Ammon's horn (tissue), 1 donor: ENCODE results near the gene CAVIN2.

Experiments
- DNase-seq: peaks from one replicate; pipeline ENCODE4 v3.0.0-alpha.2; 2016; ENCODE audit warnings: low spot score

Gene CAVIN2

GRCh38 chr2:191839918-191840804 is 6.7 kb downstream of the CAVIN2 start:
- no peak for DNase-seq

GRCh38 chr2:191838526-191838925 is 8.4 kb downstream of the CAVIN2 start:
- no peak for DNase-seq

- DNase-seq = no peak
Measured at GRCh38 chr2:191836853-191837769, 9.8 kb downstream of the CAVIN2 start.

DNA sequence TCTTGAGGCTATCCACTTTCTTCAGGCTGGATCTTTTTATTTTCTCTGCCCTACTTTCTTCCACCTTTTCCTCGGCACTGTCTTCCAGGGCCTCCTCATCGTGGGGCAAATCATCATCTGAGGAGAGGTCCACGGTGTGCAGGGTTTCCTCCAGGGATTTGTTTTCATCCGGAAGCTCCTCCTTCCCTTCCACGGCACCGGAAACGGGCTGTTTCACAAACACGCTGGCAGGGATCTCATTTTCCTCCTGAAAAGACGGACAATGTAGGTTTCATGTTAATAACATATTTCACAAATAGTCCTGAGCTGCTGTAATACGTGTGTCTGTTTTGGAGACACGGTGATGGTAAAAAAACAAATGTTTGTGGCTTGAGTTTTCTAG is 10.4 kb downstream of the CAVIN2 start:
- no peak for DNase-seq

DNA sequence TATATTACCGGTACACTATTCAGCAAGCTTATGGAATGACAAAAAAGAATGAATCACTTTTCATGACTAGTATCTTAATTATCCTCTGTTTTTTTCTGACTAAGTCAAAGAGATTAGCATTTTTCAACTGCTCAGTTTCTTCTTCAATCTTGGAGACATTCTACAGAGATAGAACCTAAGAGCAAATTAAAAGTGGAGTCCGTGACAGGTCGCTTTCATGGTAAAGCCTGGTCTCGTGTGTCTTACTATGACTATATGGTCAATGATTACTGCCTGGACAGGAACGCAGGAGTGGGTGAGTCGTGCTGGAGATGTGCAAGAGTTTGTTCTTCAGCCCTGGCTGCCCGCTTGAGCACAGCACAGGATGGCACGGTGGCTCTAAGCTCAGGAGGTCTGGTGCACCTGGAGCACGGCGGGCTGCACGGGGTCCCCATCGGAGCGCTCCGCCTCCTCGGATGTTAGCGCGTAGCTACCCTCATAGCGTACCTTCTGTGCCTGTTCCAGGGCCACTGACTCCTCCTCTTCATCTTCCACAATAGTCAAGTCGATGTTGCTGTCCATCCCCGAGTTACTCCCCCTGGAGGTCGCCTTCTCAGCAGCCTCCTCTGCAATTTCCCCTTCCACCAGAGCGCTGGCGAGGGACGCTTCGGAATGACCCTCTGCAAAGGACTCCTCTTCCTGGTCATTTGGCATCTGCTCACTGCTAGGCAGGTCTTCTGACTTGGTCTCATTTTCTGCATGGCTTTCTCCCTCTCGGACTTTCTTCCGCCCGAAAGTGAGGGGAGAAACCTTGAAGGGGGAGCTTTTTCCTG is 11.1 kb downstream of the CAVIN2 start:
- no peak for DNase-seq

GRCh38 chr2:191835100-191835499 is 11.8 kb downstream of the CAVIN2 start:
- no peak for DNase-seq

DNA sequence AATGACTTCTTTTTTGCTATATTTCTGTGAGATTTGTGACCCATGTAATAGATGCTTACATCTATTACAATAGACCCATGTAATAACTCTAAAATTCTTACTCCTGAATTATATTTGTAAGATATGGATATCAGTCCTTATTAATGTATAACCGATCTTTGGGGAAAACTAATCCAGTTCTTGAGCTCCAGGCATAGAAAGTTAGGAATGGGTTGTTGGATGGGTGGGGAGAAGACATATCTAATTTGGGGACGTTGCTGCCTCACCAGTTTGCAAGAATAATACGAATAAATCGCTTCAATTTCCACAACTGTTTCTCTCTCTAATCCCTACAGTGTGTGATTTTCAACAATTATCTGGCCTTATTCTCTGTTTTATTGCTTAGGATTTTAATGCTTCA is 13.5 kb downstream of the CAVIN2 start:
- no peak for DNase-seq

DNA sequence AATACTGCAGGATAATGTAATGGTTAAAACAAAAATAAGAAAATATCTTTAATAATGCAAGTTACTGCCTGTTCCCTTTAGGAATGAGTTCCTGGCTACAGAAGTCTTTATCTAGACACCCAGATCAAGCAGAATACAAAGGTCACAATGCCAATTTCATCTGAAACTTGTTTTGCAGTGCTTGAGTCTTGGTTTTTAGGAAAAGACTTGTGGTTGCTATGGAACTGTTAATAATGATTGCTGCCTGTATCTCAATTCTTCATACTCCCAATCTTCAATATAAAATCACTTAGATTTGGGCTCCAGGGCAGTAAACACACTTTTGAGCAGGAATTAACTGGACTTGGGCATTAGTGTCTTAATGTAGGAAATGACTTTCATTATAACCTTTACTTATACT is 14.2 kb downstream of the CAVIN2 start:
- DNase-seq = no peak

- no peak for DNase-seq
Measured at GRCh38 chr2:191831410-191831994, 15.4 kb downstream of the CAVIN2 start.

DNA sequence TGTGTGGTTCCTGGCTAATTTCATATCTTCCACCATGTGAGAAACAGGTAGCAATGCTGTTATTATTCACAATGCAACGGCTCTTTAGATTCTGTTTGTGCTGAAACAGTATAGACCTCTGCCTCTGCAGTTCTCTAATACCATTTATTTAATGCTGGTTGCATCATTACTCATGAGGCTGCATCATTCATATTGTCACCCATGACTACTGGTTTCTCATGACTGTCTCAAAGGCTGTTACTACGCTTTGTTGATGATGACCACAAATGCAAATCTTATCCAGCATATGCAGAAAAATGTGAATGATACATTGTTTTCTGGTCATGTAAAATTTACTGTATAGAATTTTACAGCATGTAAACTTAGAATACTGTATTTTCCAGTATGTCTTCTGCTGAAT is 22.5 kb downstream of the CAVIN2 start:
- DNase-seq = no peak

DNA sequence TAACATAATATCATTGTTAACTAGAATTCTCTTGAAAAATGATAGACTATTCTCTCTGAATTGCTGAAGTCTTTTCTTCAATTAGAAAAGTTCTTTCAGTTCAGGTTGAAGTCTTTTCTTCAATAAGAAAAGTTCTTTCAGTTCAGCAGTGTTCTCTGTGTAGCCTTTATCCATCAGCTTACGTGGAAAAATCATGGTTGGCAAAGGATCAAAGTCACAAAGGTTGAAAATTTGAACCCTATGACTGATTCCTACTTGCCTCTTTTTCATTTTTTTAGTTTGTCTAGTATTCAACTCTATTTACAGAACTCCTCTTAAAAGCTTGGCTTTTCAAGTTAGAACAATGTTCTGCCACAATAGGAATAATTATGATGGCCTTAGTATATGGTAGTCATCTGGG is 25.8 kb downstream of the CAVIN2 start:
- no peak for DNase-seq

DNA sequence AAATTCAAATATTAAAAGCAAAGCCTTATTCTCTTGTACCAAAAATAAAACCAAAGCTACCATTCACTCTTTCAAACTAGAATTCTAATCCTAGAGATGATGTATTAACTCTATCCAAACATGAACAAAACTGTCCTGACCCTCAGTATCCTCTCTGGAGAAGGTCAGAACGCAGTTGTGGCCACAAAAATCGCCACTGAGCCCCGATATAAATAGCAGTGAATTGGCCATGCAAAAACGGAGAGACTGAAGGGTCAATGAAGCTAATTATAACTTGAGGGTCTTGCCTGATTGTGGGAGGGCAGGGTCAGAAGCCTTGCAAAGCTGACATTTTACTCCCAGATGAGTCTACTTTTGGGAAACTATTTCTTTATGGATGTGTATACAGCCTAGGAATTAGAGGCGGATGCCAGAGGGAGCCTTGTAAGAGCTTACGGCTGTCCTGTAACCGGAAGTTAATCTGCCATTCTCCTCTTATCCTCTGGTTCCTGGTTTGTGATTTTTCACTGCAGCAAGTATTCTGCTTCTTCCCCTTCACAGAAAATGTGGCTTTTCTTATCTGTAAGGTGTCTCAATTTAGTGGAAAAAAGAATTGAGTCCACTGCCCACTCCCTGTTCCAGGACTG is 28.1 kb downstream of the CAVIN2 start:
- no peak for DNase-seq

GRCh38 chr2:191818133-191818532 is 28.8 kb downstream of the CAVIN2 start:
- DNase-seq = no peak

GRCh38 chr2:191815010-191815409 is 31.9 kb downstream of the CAVIN2 start:
- DNase-seq = no peak

- no peak for DNase-seq
Measured at GRCh38 chr2:191813943-191814342, 32.9 kb downstream of the CAVIN2 start.

DNA sequence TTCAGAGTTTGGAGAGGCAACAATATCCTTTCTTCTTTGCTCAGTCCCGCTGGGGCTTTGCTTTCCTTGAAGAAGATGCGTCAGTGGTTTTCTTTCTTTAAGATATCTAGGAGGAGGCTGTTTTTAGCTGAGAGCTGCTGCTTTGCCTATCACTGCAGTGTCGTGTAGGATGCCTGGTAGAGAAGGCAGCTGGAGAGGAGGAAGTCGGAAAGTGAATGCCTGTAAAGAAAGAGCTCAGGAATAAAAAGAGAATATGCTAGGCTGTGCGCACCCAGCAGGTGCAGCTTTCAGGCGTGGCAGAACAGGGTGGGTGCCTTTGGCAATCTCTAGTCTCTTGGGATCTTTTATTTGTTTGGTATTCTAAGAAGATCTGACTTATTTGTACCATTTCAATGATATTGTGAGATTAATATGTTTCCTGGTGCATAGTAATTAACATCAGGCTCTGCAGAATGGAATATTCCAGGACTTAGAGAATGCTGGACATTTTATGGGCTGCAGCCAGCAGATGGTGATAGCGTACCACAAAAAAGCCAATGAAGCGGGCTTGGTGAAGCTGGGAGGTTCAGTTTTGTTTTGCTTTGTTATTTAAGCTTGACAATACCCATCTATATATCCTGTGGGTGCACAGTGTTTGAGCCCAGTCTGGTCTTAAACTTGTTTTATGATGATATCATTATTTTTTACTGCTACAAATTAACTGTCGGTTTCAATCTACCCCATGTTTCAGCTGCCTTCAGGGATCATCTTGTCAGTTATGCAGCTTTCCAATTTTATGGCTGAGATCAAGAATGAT is 34.9 kb downstream of the CAVIN2 start:
- DNase-seq = peak; percentile 88

GRCh38 chr2:191806396-191806795 is 40.5 kb downstream of the CAVIN2 start:
- no peak for DNase-seq

DNA sequence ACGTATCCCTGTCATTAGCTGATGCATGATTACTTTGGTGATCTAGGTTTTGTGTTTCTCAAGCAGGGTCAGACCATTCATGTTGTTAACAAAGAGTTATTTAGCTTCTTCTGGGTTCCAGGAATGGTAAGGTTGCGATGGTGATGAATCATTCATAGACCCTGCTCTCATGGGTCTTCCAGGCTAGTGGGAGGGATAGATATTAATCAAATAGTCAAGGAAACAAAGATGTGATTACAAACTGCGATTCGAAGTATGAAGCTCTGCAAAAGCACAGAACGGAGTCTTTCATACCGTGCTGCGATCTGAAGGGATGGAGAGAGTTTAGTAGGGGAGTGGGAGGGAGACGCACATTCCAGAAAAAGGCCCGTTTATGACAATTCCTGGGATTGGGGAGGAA is 42.1 kb downstream of the CAVIN2 start:
- no peak for DNase-seq

DNA sequence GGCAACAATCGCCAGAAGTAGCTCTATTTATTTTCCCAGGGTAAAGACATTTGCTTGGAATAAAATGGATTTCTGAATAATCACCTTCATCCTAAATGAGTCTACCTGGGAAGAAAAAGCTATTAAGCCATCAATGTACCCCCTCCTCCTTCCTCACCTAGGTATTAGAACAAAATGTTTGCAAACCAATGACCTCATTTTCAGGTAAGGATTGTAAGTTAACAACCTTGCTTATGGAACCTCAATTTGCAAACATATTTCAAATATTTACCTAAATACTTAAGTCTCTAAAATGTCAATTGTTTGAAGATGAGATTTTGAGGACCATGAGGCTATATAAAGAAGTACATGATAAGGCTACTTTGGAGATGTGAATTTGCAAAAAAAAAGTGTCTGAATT is 43.9 kb downstream of the CAVIN2 start:
- no peak for DNase-seq

DNA sequence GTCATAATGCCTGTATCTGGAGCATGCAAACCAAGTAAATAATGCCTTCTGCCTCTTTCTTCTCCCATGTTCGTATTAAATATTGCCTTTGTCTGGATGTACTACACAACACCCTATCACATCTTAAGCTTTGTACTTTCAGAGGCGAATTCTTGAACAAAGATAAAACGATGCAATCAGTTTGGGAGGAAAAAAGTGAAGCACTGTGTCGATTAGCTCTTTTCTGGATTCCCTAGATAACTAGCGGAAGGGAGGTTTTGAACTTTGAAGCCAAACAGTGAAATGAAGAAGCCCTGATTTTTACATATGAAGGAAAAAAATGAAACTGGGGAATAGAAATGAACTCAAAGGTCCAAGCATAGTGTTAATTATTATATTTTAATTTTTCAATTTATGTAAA is 44.7 kb downstream of the CAVIN2 start:
- no peak for DNase-seq

DNA sequence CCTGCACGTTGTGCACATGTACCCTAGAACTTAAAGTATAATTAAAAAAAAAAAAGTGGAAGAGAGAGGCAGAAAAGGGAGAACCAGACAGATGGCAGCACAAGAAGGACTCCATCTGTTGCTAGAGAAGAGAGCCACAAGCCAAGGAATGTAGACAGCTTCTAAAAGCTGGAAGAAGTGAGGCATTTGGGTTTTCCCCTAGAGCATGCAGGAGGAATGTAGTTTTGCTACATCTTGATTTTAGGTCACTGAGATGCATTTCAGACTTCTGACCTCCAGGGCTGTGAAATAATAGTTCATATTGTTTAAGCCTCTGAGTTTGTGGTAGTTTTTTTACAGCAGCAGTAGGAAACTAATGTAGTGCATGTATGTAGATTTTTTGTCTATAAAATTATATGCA is 46.0 kb downstream of the CAVIN2 start:
- DNase-seq = no peak
